HepG2 (cell line): Measurements from ENCODE around the gene C2orf42. TPM values are rescaled to one million over a fixed set of nuclear protein-coding genes. Genes with fewer than 3 reads are reported as not detected.

Experiments used
- DBP ChIP-seq: sonication (generic); formaldehyde crosslinking; IDR thresholded peaks from 2 replicates; pipeline ENCODE4 v1.4.0; 2020; ENCODE audit warnings: missing genetic modification reagents; ENCODE audit errors: not compliant biosample characterization
- JARID2 ChIP-seq: sonication (generic); formaldehyde crosslinking; IDR thresholded peaks from 2 replicates; pipeline ENCODE4 v1.8.1; 2023; ENCODE audit warnings: missing genetic modification reagents, inconsistent platforms; ENCODE audit not compliant: insufficient replicate concordance
- ZBTB10 ChIP-seq: sonication (generic); formaldehyde crosslinking; IDR thresholded peaks from 2 replicates; pipeline ENCODE4 v1.4.0; 2020; ENCODE audit warnings: missing genetic modification reagents, borderline replicate concordance
- ZNF30 ChIP-seq: sonication (generic); formaldehyde crosslinking; IDR thresholded peaks from 2 replicates; pipeline ENCODE4 v1.5.0; 2020; ENCODE audit warnings: mild to moderate bottlenecking, missing genetic modification reagents
- ZNF451 ChIP-seq: sonication (generic); formaldehyde crosslinking; IDR thresholded peaks from 2 replicates; pipeline ENCODE4 v1.5.0; 2020; ENCODE audit warnings: mild to moderate bottlenecking, missing genetic modification reagents
- ZNF703 ChIP-seq: sonication (generic); formaldehyde crosslinking; IDR thresholded peaks from 2 replicates; pipeline ENCODE4 v1.5.1; 2020; ENCODE audit warnings: missing genetic modification reagents, mild to moderate bottlenecking, moderate library complexity, borderline replicate concordance
- polyA plus RNA-seq, 8 experiments: library from polyadenylated mRNA; depleted of rRNA in 3 of 8; stranded (reverse) in 7 of 8; unstranded in 1 of 8; fragments of >200 nt; fragmentation: Illumina TruSeq in 4 of 8; extraction: Trizol in 4 of 8; gene quantifications; 2 replicates each; pipeline versions ENCODE4 v1.2.1 to v1.2.3, GENCODE V29; 2011 to 2016; ENCODE audit warnings: low read depth in 4 of 8, missing spikeins in 1 of 8, mixed read lengths in 1 of 8; ENCODE audit not compliant: insufficient read depth in 1 of 8
- total RNA-seq, 5 experiments: library from RNA; depleted of rRNA; stranded (reverse); fragments of >200 nt; fragmentation: Illumina TruSeq; extraction: Trizol; gene quantifications; 2 replicates each; pipeline ENCODE4 v1.2.3, GENCODE V29; 2016; ENCODE audit warnings: low read depth in 1 of 5

Gene C2orf42
- total and polyA plus RNA-seq, 2 of the 13 experiments (the other 11 are each of a cell fraction or from before 2014, with no cell fraction given), result 9.3 to 9.9 TPM

- TF ChIP-seq ZNF30 (CRISPR knock-in tag) (0 out of 2 replicates have a peak, but pooled peaks have one; percentile 11), JARID2 (CRISPR knock-in tag) (no peak), ZNF703 (CRISPR knock-in tag) (0 out of 2 replicates have a peak, but pooled peaks have one; percentile 53), ZNF451 (CRISPR knock-in tag) (peak; percentile 91; the same call in 1 of the 2 replicates), DBP (CRISPR knock-in tag) (peak; percentile 8), ZBTB10 (CRISPR knock-in tag) (peak; percentile 69; the same call in 1 of the 2 replicates)
Measured at GRCh38 chr2:70141902-70142589, 48.8 kb downstream of the C2orf42 start (continued).
